CD4-positive, alpha-beta T cell (primary cell): ENCODE data around the gene NGDN. TPM values are rescaled to one million over a fixed set of nuclear protein-coding genes. Genes with fewer than 3 reads are reported as not detected.

Source experiments
- ATAC-seq: fragments of 200-7000 bp; cut with Tn5 transposase; one replicate; pipeline ENCODE4 v1.10.0; 2022; ENCODE audit warnings: mild to moderate bottlenecking; ENCODE audit not compliant: poor library complexity
- CTCF ChIA-PET: fragments of 350-600 bp; sonication (Branson Sonifier 250); formaldehyde crosslinking; loops from one replicate; lab custom pipeline; 2021; ENCODE audit warnings: antibody characterized with exemption, inconsistent platforms; lab: Charles Lee
- POLR2A ChIA-PET: fragments of 350-600 bp; sonication (Branson Sonifier 250); formaldehyde crosslinking; loops from one replicate; lab custom pipeline; 2021; ENCODE audit warnings: antibody characterized with exemption, inconsistent platforms; lab: Charles Lee
- DNase-seq, 14 experiments: peaks; one replicate each; pipeline ENCODE4 v3.0.0-alpha.2; 2013 to 2020; ENCODE audit warnings: mixed read lengths in 2 of 14
- H3K27ac ChIP-seq, 2 donors: one replicate each; pipeline versions ENCODE4 v1.5.1 to v1.7.0; 2013; ENCODE audit warnings: low read length in 2 of 2, low read depth in 1 of 2, mild to moderate bottlenecking in 1 of 2
- H3K27me3 ChIP-seq, 2 experiments: 1 replicate in 1 of 2; 2 replicates in 1 of 2; pipeline versions ENCODE4 v1.6.1 to v1.7.0; 2013; ENCODE audit warnings: low read length in 2 of 2, control low read depth in 1 of 2, mild to moderate bottlenecking in 1 of 2, moderate library complexity in 1 of 2; ENCODE audit not compliant: insufficient read depth in 2 of 2, control insufficient read depth in 1 of 2
- H3K36me3 ChIP-seq: one replicate; pipeline ENCODE4 v1.6.1; 2013; ENCODE audit warnings: low read length, control low read depth; ENCODE audit not compliant: insufficient read depth
- H3K4me1 ChIP-seq: one replicate; pipeline ENCODE4 v1.6.1; 2013; ENCODE audit warnings: low read length, control low read depth; ENCODE audit not compliant: insufficient read depth
- H3K4me3 ChIP-seq: one replicate; pipeline ENCODE4 v1.5.1; 2013; ENCODE audit warnings: mild to moderate bottlenecking, low read length, moderate library complexity
- H3K9me3 ChIP-seq, 2 experiments: 1 replicate in 1 of 2; 2 replicates in 1 of 2; pipeline versions ENCODE4 v1.6.1 to v1.7.0; 2013; ENCODE audit warnings: low read length in 2 of 2, mild to moderate bottlenecking in 2 of 2, control low read depth in 1 of 2, moderate library complexity in 1 of 2; ENCODE audit not compliant: control insufficient read depth in 1 of 2, insufficient read depth in 1 of 2
- H3K27ac Mint-ChIP-seq: one replicate; pipeline ENCODE4 v1.8.0; 2020; ENCODE audit warnings: mixed read lengths
- H3K27me3 Mint-ChIP-seq: one replicate; pipeline ENCODE4 v1.8.0; 2021; ENCODE audit warnings: mixed read lengths
- H3K36me3 Mint-ChIP-seq: one replicate; pipeline ENCODE4 v1.8.0; 2021; ENCODE audit warnings: low read depth, mixed read lengths
- H3K4me1 Mint-ChIP-seq: one replicate; pipeline ENCODE4 v1.8.0; 2021; ENCODE audit warnings: low read depth, mixed read lengths
- H3K4me3 Mint-ChIP-seq: one replicate; pipeline ENCODE4 v1.8.0; 2020; ENCODE audit warnings: mild to moderate bottlenecking, mixed read lengths
- H3K9me3 Mint-ChIP-seq: one replicate; pipeline ENCODE4 v1.8.0; 2020; ENCODE audit warnings: mixed read lengths
- CTCF ChIP-seq: fragments of 200-600 bp; IDR thresholded peaks from one replicate; pipeline ENCODE4 v1.8.0; 2022; ENCODE audit warnings: antibody characterized with exemption, mild to moderate bottlenecking
- intact Hi-C, 2 experiments: fragments of 100-400 bp; cut with DNase I in 1 of 2; cut with micrococcal nuclease in 1 of 2; formaldehyde crosslinking; loops; one replicate each; pipeline versions ENCODE4 v1.15.1 to v1.9.0; 2023 to 2025; cut with DNase I, micrococcal nuclease
- total RNA-seq, 174 experiments: library from RNA in 2 of 174; stranded (reverse) in 2 of 174; gene quantifications; one replicate each; pipeline ENCODE4 v1.2.3 and lab custom pipeline; 2021 to 2026

NGDN gene
- total RNA-seq, 2 experiments from 2014 or later: 146 to 149 TPM

GRCh38 chr14:23441076-23441475, 28.4 kb upstream of the NGDN start:
- Mint-ChIP-seq H3K4me1 (peaks cover 7% of the 10 kb centered on the region), H3K27me3 (peaks cover 11% of the 10 kb centered on the region), H3K9me3 (no peaks in the 10 kb centered on the region), H3K36me3 (no peaks in the 10 kb centered on the region), H3K27ac (no peak overlapping the region), H3K4me3 (no peak overlapping the region)
- Histone ChIP-seq H3K9me3 (no peaks in the 10 kb centered on the region), H3K27ac (no peak overlapping the region), H3K4me3 (no peak overlapping the region), H3K4me1 (no peaks in the 10 kb centered on the region), H3K27me3 (no peaks in the 10 kb centered on the region), H3K36me3 (no peaks in the 10 kb centered on the region)
- TF ChIP-seq CTCF: no peak
- CTCF ChIA-PET: no interaction called here
- ATAC-seq: no peak
- no peak for DNase-seq
- POLR2A ChIA-PET: no interaction called here
- intact Hi-C loops: no loop called here

DNA sequence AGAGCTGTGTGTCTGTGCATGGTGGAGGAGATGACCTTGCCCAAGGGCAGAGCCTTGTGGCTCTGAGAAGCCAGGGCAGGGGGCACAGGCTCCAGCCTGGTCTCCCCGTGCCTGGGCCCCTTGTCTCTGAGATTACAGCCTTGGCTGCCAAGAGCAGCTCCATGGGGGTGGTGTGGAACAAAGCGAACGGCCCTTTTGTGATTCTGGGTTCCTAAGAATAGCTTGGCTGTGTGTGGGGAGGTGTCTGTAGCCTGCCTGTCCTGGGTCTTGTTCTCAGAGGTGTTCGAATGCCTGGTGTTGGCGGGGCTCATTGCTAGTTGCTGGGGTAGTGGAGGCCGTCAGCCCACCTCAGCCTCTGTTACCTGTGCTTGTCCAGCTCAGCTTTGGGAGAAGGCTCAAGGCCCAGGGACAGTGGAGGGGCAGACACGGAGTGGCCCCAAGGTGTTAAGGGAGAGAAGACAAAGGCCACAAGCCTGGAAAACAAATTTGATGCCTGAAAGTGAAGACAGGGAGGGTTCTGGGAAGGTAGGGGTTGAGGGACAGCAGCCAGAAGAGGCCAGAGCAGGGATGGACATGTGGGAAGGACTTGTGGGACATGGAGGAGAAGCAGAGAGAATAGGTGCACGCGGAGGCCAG, 26.7 kb upstream of the NGDN start:
- intact Hi-C loops: no loop called here
- no peak for TF ChIP-seq CTCF
- ATAC-seq (no peak), DNase-seq (no peak)
- Mint-ChIP-seq H3K36me3 (no peaks in the 10 kb centered on the region), H3K27ac (no peak overlapping the region), H3K9me3 (no peaks in the 10 kb centered on the region), H3K4me1 (peaks cover 5% of the 10 kb centered on the region), H3K27me3 (peaks cover 11% of the 10 kb centered on the region), H3K4me3 (no peak overlapping the region)
- Histone ChIP-seq H3K9me3 (no peaks in the 10 kb centered on the region), H3K4me3 (no peak overlapping the region), H3K36me3 (no peaks in the 10 kb centered on the region), H3K27me3 (no peaks in the 10 kb centered on the region), H3K27ac (no peak overlapping the region), H3K4me1 (no peaks in the 10 kb centered on the region)
- ChIA-PET CTCF (no interaction called here), POLR2A (no interaction called here)

GRCh38 chr14:23443411-23443812, 26.1 kb upstream of the NGDN start:
- ChIA-PET POLR2A (no interaction called here), CTCF (no interaction called here)
- no peaks in the 10 kb centered on the region for H3K9me3 Mint-ChIP-seq
- no peak overlapping the region for H3K4me3 Mint-ChIP-seq
- H3K27me3 Mint-ChIP-seq: peaks cover 12% of the 10 kb centered on the region
- H3K27ac Mint-ChIP-seq: no peak overlapping the region
- DNase-seq (no peak), ATAC-seq (no peak)
- Histone ChIP-seq H3K36me3 (no peaks in the 10 kb centered on the region), H3K4me1 (no peaks in the 10 kb centered on the region), H3K4me3 (no peak overlapping the region), H3K27ac (no peak overlapping the region), H3K27me3 (no peaks in the 10 kb centered on the region), H3K9me3 (no peaks in the 10 kb centered on the region)
- no peaks in the 10 kb centered on the region for H3K36me3 Mint-ChIP-seq
- no peaks in the 10 kb centered on the region for H3K4me1 Mint-ChIP-seq
- TF ChIP-seq CTCF: no peak
- intact Hi-C loops: no loop called here
